ENCODE data around the gene WNT1. TPM values are rescaled to one million over a fixed set of nuclear protein-coding genes. Genes with fewer than 3 reads are reported as not detected.

Gene WNT1
- total RNA-seq, 2 donors from 2014 or later, result not detected

GRCh38 chr12:48943221-48943620 lies 34.9 kb upstream of the WNT1 start:
- no peaks in the 10 kb centered on the region for H3K27me3 ChIP-seq
- H3K4me3 ChIP-seq, result no peak overlapping the region
- ATAC-seq (no peak), DNase-seq (no peak)
- no peak overlapping the region for H3K27ac ChIP-seq
- H3K36me3 ChIP-seq (replicated peaks in 1 of 2; ENCODE audit: insufficient read depth in 1 of 2, low read depth in 2 of 2), result no peaks in the 10 kb centered on the region
- TF ChIP-seq CTCF (IDR thresholded peaks at IDR 0.05) (no peak), POLR2A (IDR thresholded peaks at IDR 0.05) (no peak)
- WGBS, 2 donors, result 76 to 89% methylated on average over 4 of the region's 4 CpGs
- intact Hi-C loops (cut with DNase I), result no loop called here
- H3K9me3 ChIP-seq, result no peaks in the 10 kb centered on the region
- peaks cover 16% of the 10 kb centered on the region for H3K4me1 ChIP-seq

GRCh38 chr12:48946205-48946604 lies 31.9 kb upstream of the WNT1 start:
- H3K4me1 ChIP-seq, result peaks cover 16% of the 10 kb centered on the region
- no peak for ATAC-seq

GRCh38 chr12:48946943-48947342 lies 31.2 kb upstream of the WNT1 start:
- no peak overlapping the region for H3K27ac ChIP-seq
- intact Hi-C loops (cut with DNase I), result no loop called here
- no peaks in the 10 kb centered on the region for H3K27me3 ChIP-seq
- 35 to 54% methylated on average over 6 of the region's 6 CpGs for WGBS, 2 donors
- DNase-seq (no peak), ATAC-seq (no peak)
- H3K9me3 ChIP-seq, result no peaks in the 10 kb centered on the region
- H3K36me3 ChIP-seq (replicated peaks in 1 of 2; ENCODE audit: insufficient read depth in 1 of 2, low read depth in 2 of 2), result no peaks in the 10 kb centered on the region
- H3K4me3 ChIP-seq, result no peak overlapping the region
- H3K4me1 ChIP-seq, result peaks cover 16% of the 10 kb centered on the region
- TF ChIP-seq POLR2A (IDR thresholded peaks at IDR 0.05) (no peak), CTCF (IDR thresholded peaks at IDR 0.05) (no peak)

More at GRCh38 chr12:48946205-48946604, 31.9 kb upstream of the WNT1 start:
- no peak overlapping the region for H3K27ac ChIP-seq
- H3K9me3 ChIP-seq, result no peaks in the 10 kb centered on the region
- H3K4me3 ChIP-seq, result no peak overlapping the region
- no peak for DNase-seq
- H3K27me3 ChIP-seq, result no peaks in the 10 kb centered on the region
- intact Hi-C loops (cut with DNase I), result no loop called here
- TF ChIP-seq CTCF (IDR thresholded peaks at IDR 0.05) (no peak), POLR2A (IDR thresholded peaks at IDR 0.05) (no peak)
- H3K36me3 ChIP-seq (replicated peaks in 1 of 2; ENCODE audit: insufficient read depth in 1 of 2, low read depth in 2 of 2), result no peaks in the 10 kb centered on the region

- peaks cover 16% of the 10 kb centered on the region for H3K4me1 ChIP-seq
- no peak overlapping the region for H3K4me3 ChIP-seq
- H3K9me3 ChIP-seq, result no peaks in the 10 kb centered on the region
- DNase-seq, result no peak
- ATAC-seq, result no peak
- intact Hi-C loops (cut with DNase I), result no loop called here
- no peak overlapping the region for H3K27ac ChIP-seq
- no peaks in the 10 kb centered on the region for H3K27me3 ChIP-seq
- TF ChIP-seq CTCF (IDR thresholded peaks at IDR 0.05), result no peak
- TF ChIP-seq POLR2A (IDR thresholded peaks at IDR 0.05), result no peak
- H3K36me3 ChIP-seq (replicated peaks in 1 of 2; ENCODE audit: insufficient read depth in 1 of 2, low read depth in 2 of 2), result no peaks in the 10 kb centered on the region
- WGBS, 2 donors, result 76 to 80% methylated on average over 3 of the region's 3 CpGs
These were observed 30.4 kb upstream of the WNT1 start for GRCh38 chr12:48947727-48948126.

GRCh38 chr12:48952691-48953090 lies 25.4 kb upstream of the WNT1 start:
- Histone ChIP-seq H3K36me3 (replicated peaks in 1 of 2; ENCODE audit: insufficient read depth in 1 of 2, low read depth in 2 of 2) (no peaks in the 10 kb centered on the region), H3K27me3 (no peaks in the 10 kb centered on the region), H3K9me3 (no peaks in the 10 kb centered on the region), H3K4me3 (no peak overlapping the region), H3K4me1 (peaks cover 17% of the 10 kb centered on the region), H3K27ac (no peak overlapping the region)
- intact Hi-C loops (cut with DNase I), result no loop called here
- TF ChIP-seq POLR2A (IDR thresholded peaks at IDR 0.05), result no peak
- TF ChIP-seq CTCF (IDR thresholded peaks at IDR 0.05), result no peak
- ATAC-seq (no peak), DNase-seq (no peak)
- 85 to 90% methylated on average over 3 to 4 of the region's 4 CpGs for WGBS, 2 donors
